Measurements from ENCODE around the gene ANKRD13C.

ANKRD13C gene

GRCh38 chr1:70220015-70220414 lies 134.5 kb downstream of the ANKRD13C start:
- DNase-seq (ENCODE audit: low spot score), result no peak

GRCh38 chr1:70211541-70211940 lies 143.0 kb downstream of the ANKRD13C start:
- DNase-seq (ENCODE audit: low spot score), result no peak

GRCh38 chr1:70210820-70211219 lies 143.7 kb downstream of the ANKRD13C start:
- DNase-seq (ENCODE audit: low spot score), result no peak
